Measurements from ENCODE around the gene SPINK6. TPM values are rescaled to one million over a fixed set of nuclear protein-coding genes. Genes with fewer than 3 reads are reported as not detected.

SPINK6 gene
- total RNA-seq, 1 experiment from 2014 or later: not detected

- H3K4me2 ChIP-seq (ENCODE audit: low read length): no peak overlapping the region
- no peak overlapping the region for H2AFZ ChIP-seq (ENCODE audit: low read depth, low read length, poor library complexity, severe bottlenecking)
- H3K27me3 ChIP-seq (ENCODE audit: insufficient read depth, low read length): no peaks in the 10 kb centered on the region
- ChIA-PET RAD21 (ENCODE audit: low non-redundant PET in 1 of 2, low total read pairs in 2 of 2, uncharacterized antibody in 2 of 2, unreplicated experiment in 2 of 2) (no interaction called here), CTCF (interaction anchor here (1.2 to 1.9 kb wide), 2 partner anchors 195 to 552 kb away, joined by 6 to 29 read pairs; no protein-coding TSS in a partner anchor), POLR2A (no interaction called here)
- no TSS peak for BruUV-seq (replicated peaks)
- no peak overlapping the region for H3K4me3 ChIP-seq (replicated peaks in 1 of 2; ENCODE audit: low read depth in 1 of 2, low read length in 2 of 2)
- ATAC-seq (peak; percentile 78), DNase-seq (ENCODE audit: low read depth, low spot score) (peak; percentile 48)
- H3K4me1 ChIP-seq (ENCODE audit: control insufficient read depth in 1 of 2, insufficient read depth in 2 of 2, low read length in 2 of 2): no peaks in the 10 kb centered on the region
- no peaks in the 10 kb centered on the region for H3K36me3 ChIP-seq (ENCODE audit: control insufficient read depth in 1 of 2, insufficient read depth in 2 of 2, low read length in 2 of 2)
- TF ChIP-seq EZH2phosphoT487 (IDR thresholded peaks at IDR 0.05; ENCODE audit: borderline replicate concordance) (no peak), RAD21 (IDR thresholded peaks at IDR 0.05; ENCODE audit: low read depth) (peak; percentile 84), CTCF (IDR thresholded peaks at IDR 0.05 in 2 of 3, conservative IDR thresholded peaks at IDR 0.05 in 1 of 3; ENCODE audit: borderline replicate concordance in 1 of 3, insufficient read depth in 1 of 3, low read depth in 2 of 3, low read length in 2 of 3) (peak; percentile 62 to 76 (median 72))
- H3K9me2 ChIP-seq (ENCODE audit: insufficient read depth): no peaks in the 10 kb centered on the region
- H3K9me3 ChIP-seq (ENCODE audit: control insufficient read depth in 1 of 2, insufficient read depth in 1 of 2, low read depth in 1 of 2, low read length in 2 of 2): no peaks in the 10 kb centered on the region
- intact Hi-C loops (cut with micrococcal nuclease): loop anchor here (1.0 to 5.0 kb wide), 5 partner anchors 195 to 855 kb away; no protein-coding TSS in a partner anchor
- no peaks in the 10 kb centered on the region for H3K79me2 ChIP-seq (ENCODE audit: insufficient read depth, low read length)
- H3K27ac ChIP-seq (ENCODE audit: low read depth, low read length): no peak overlapping the region
- no peaks in the 10 kb centered on the region for H4K20me1 ChIP-seq (ENCODE audit: insufficient read depth)
- no peak overlapping the region for H3K9ac ChIP-seq (ENCODE audit: low read length)
Measured at GRCh38 chr5:148179234-148179824, 23.5 kb upstream of the SPINK6 start.

- DNase-seq (ENCODE audit: low read depth, low spot score): no peak
- no peaks in the 10 kb centered on the region; the same call in 1 of the 2 replicates for H4K20me1 ChIP-seq (ENCODE audit: insufficient read depth)
- intact Hi-C loops (cut with micrococcal nuclease): no loop called here
- no peaks in the 10 kb centered on the region for H3K9me3 ChIP-seq (ENCODE audit: control insufficient read depth in 1 of 2, insufficient read depth in 1 of 2, low read depth in 1 of 2, low read length in 2 of 2)
- no peak overlapping the region for H3K9ac ChIP-seq (ENCODE audit: low read length)
- no peaks in the 10 kb centered on the region; the same call in 1 of the 2 replicates for H3K27me3 ChIP-seq (ENCODE audit: insufficient read depth, low read length)
- ATAC-seq: no peak
- no peaks in the 10 kb centered on the region for H3K79me2 ChIP-seq (ENCODE audit: insufficient read depth, low read length)
- no peak overlapping the region for H3K27ac ChIP-seq (ENCODE audit: low read depth, low read length)
- H2AFZ ChIP-seq (ENCODE audit: low read depth, low read length, poor library complexity, severe bottlenecking): no peak overlapping the region
- no TSS peak for BruUV-seq (replicated peaks)
- CTCF ChIA-PET: interaction anchor here (1.7 kb wide), 1 partner anchor 545 kb away, joined by 9 read pairs; no protein-coding TSS in a partner anchor
- no peak overlapping the region for H3K4me3 ChIP-seq (replicated peaks in 1 of 2; ENCODE audit: low read depth in 1 of 2, low read length in 2 of 2)
- H3K36me3 ChIP-seq (ENCODE audit: control insufficient read depth in 1 of 2, insufficient read depth in 2 of 2, low read length in 2 of 2): no peaks in the 10 kb centered on the region
- RAD21 ChIA-PET (ENCODE audit: low non-redundant PET in 1 of 2, low total read pairs in 2 of 2, uncharacterized antibody in 2 of 2, unreplicated experiment in 2 of 2): no interaction called here
- no peaks in the 10 kb centered on the region for H3K9me2 ChIP-seq (ENCODE audit: insufficient read depth)
- no peak overlapping the region for H3K4me2 ChIP-seq (ENCODE audit: low read length)
- no peaks in the 10 kb centered on the region for H3K4me1 ChIP-seq (ENCODE audit: control insufficient read depth in 1 of 2, insufficient read depth in 2 of 2, low read length in 2 of 2)
- POLR2A ChIA-PET: no interaction called here
- no peak for TF ChIP-seq RAD21 (IDR thresholded peaks at IDR 0.05; ENCODE audit: low read depth)
- no peak for TF ChIP-seq EGR1 (IDR thresholded peaks at IDR 0.05; ENCODE audit: low read depth)
- no peak for TF ChIP-seq REST (IDR thresholded peaks at IDR 0.05; ENCODE audit: low read depth)
- no peak for TF ChIP-seq CEBPB (IDR thresholded peaks at IDR 0.05; ENCODE audit: low read depth)
- TF ChIP-seq SIN3A (IDR thresholded peaks at IDR 0.05; ENCODE audit: low read depth): no peak
- TF ChIP-seq ZNF274 (IDR thresholded peaks at IDR 0.05; ENCODE audit: low read depth, low read length): no peak
- TF ChIP-seq YY1 (IDR thresholded peaks at IDR 0.05; ENCODE audit: extremely low read depth, insufficient replicate concordance, low read depth, low read length): no peak
- no peak for TF ChIP-seq POLR2A (IDR thresholded peaks at IDR 0.05; ENCODE audit: borderline replicate concordance, extremely low read depth, insufficient read depth, insufficient read length)
- no peak for TF ChIP-seq ATF3 (IDR thresholded peaks at IDR 0.05)
- no peak for TF ChIP-seq CBX3 (IDR thresholded peaks at IDR 0.05; ENCODE audit: low read depth)
- TF ChIP-seq FOSL1 (IDR thresholded peaks at IDR 0.05; ENCODE audit: low read depth): no peak
Measured at GRCh38 chr5:148186248-148187003, 16.4 kb upstream of the SPINK6 start.
